Adrenal gland (tissue), 12 donors: ENCODE data around the gene NFIB. TPM values are rescaled to one million over a fixed set of nuclear protein-coding genes. Genes with fewer than 3 reads are reported as not detected.
A peak's percentile ranks its signal among the peaks of the same experiment; 100 is the strongest.

Experiments used
- DNase-seq, 7 donors: peaks; one replicate each; pipeline ENCODE4 v3.0.0-alpha.2; 2019 to 2020
- H3K27ac ChIP-seq, 5 donors: fragments of 200-600 bp; sonication (generic) in 4 of 5; 1 replicate in 3 of 5; 2 replicates in 2 of 5; pipeline versions ENCODE4 v1.5.1 to v1.8.0; 2016 to 2020; ENCODE audit warnings: mild to moderate bottlenecking in 1 of 5
- H3K27me3 ChIP-seq: fragments of 200-600 bp; 2 replicates; pipeline ENCODE4 v1.8.0; 2021
- H3K36me3 ChIP-seq, 2 donors: fragments of 200-600 bp; replicated peaks in 1 of 2; 1 replicate in 1 of 2; 2 replicates in 1 of 2; pipeline versions ENCODE4 v1.5.1 to v1.8.0; 2018 to 2022
- H3K4me1 ChIP-seq, 2 donors: fragments of 200-600 bp; replicated peaks in 1 of 2; 1 replicate in 1 of 2; 2 replicates in 1 of 2; pipeline versions ENCODE4 v1.5.1 to v1.8.0; 2018 to 2021
- H3K4me3 ChIP-seq, 4 donors: fragments of 200-600 bp; sonication (generic) in 3 of 4; one replicate each; pipeline ENCODE4 v1.5.1; 2016 to 2018
- H3K9me3 ChIP-seq, 3 donors: fragments of 200-600 bp; sonication (generic) in 1 of 3; replicated peaks in 1 of 3; 1 replicate in 2 of 3; 2 replicates in 1 of 3; pipeline versions ENCODE4 v1.5.1 to v1.8.0; 2016 to 2021
- POLR2A ChIP-seq, 2 donors: fragments of 450-650 bp; IDR thresholded peaks; one replicate each; pipeline ENCODE4 v1.6.1; 2017; ENCODE audit warnings: antibody characterized with exemption in 2 of 2, mild to moderate bottlenecking in 2 of 2, moderate library complexity in 1 of 2
- WGBS, 4 donors: extraction: QIAGEN DNeasy Blood & Tissue Kit in 2 of 4; methylation state at CpG; one replicate each; pipeline versions ENCODE4 v1.1.5 to v1.1.7; 2013 to 2017; 5-methylcytosine and 5-hydroxymethylcytosine counted together
- intact Hi-C, 2 donors: fragments of 100-400 bp; cut with DNase I; formaldehyde crosslinking; loops; one replicate each; pipeline versions ENCODE4 v1.14.1 to v1.15.0; 2022 to 2023
- polyA plus RNA-seq, 3 donors: library from polyadenylated mRNA; stranded (reverse); fragments of 200-250 nt in 2 of 3; fragments of 350-450 nt in 1 of 3; fragmentation: Illumina TruSeq in 1 of 3; extraction: RNeasy Lipid Tissue Mini Kit (QIAGEN cat#74804) in 1 of 3; gene quantifications; one replicate each; pipeline ENCODE4 v1.2.3, GENCODE V29; 2013 to 2014
- total RNA-seq, 9 donors: library from RNA; depleted of rRNA in 4 of 9; stranded (reverse); fragments of >200 nt in 4 of 9; fragments of 120-200 nt in 1 of 9; fragmentation: NEBNext Ultra II Directional in 1 of 9; extraction: Animal tissue kit (Norgen Biotek cat#: 25700) in 1 of 9; gene quantifications; one replicate each; pipeline versions ENCODE4 v1.1.0 to v1.2.4, GENCODE V29; 2013 to 2023
- TF ChIP-seq, protein P1 (sequence below), 6 experiments: fragments of 450-650 bp in 4 of 6; fragments of 200-600 bp in 2 of 6; sonication (generic) in 1 of 6; IDR thresholded peaks; 1 replicate in 5 of 6; 2 replicates in 1 of 6; pipeline versions ENCODE4 v1.5.1 to v1.8.0; 2016 to 2021; ENCODE audit warnings: antibody characterized with exemption in 6 of 6, mild to moderate bottlenecking in 2 of 6, moderate library complexity in 1 of 6
- donor health status: healthy with polysubstance abuse.
- donor health status: Bipolar disorder and iron deficiency.
- donor health status: DM: yes; HTN: yes; CAD: no.
- donor health status: DM: no; HTN: no; CAD: no.
- donor health status: DM: no; HTN: no; CAD: no.
- donor health status: DM: yes; HTN: yes; CAD: no.

Gene NFIB
- total and polyA plus RNA-seq, 12 donors, result 10.9 to 84.1 (median 43.0) TPM

DNA sequence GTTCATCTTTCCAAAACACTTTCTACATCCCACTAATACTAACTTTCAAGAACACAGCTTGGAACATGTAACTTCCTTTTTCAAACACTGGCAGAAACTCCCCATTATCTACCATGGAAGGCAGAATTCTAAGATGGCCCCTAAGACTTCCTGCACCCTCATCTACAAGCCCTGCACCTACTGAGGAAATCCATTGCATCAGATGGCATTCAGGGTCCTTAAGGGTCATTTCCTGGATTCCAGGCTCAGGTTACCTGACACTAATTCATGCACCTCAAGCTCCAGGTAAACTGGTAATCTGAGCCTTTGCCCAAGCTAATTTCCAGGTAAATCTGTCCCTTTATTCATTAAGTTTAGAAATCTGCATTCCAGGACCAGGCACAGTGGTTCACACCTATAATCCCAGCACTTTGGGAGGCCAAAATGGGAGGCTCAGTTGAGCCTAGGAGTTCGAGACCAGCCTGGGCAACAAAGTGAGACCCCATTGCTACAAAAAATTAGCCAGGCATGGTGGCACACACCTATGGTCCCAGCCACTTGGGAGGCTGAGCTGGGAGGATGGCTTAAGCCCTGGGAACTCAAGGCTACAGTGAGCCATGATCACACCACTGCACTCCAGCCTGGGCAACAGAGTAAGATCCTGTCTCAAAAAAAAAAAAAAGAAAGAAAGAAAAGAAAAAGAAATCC is 91.6 kb downstream of the NFIB start:
- intact Hi-C loops, result no loop called here
- H3K36me3 ChIP-seq, result no peaks in the 10 kb centered on the region
- H3K9me3 ChIP-seq, result no peaks in the 10 kb centered on the region
- DNase-seq, result no peak
- 82 to 95% (median 93%) methylated on average over 1 of the region's 1 CpG; no CpG with 5 or more reads in 1 of the 4 donors for WGBS, 4 donors
- peaks cover 22% of the 10 kb centered on the region in 2 donors for H3K4me1 ChIP-seq
- H3K4me3 ChIP-seq, result no peak overlapping the region
- H3K27me3 ChIP-seq, result no peaks in the 10 kb centered on the region
- TF ChIP-seq, protein P1, sequence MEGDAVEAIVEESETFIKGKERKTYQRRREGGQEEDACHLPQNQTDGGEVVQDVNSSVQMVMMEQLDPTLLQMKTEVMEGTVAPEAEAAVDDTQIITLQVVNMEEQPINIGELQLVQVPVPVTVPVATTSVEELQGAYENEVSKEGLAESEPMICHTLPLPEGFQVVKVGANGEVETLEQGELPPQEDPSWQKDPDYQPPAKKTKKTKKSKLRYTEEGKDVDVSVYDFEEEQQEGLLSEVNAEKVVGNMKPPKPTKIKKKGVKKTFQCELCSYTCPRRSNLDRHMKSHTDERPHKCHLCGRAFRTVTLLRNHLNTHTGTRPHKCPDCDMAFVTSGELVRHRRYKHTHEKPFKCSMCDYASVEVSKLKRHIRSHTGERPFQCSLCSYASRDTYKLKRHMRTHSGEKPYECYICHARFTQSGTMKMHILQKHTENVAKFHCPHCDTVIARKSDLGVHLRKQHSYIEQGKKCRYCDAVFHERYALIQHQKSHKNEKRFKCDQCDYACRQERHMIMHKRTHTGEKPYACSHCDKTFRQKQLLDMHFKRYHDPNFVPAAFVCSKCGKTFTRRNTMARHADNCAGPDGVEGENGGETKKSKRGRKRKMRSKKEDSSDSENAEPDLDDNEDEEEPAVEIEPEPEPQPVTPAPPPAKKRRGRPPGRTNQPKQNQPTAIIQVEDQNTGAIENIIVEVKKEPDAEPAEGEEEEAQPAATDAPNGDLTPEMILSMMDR (IDR thresholded peaks at IDR 0.05), result no peak
- no peak for TF ChIP-seq POLR2A (IDR thresholded peaks at IDR 0.05)
- peak overlapping the region in 3 of 5 donors; percentile 23 to 65 (median 51) for H3K27ac ChIP-seq

DNA sequence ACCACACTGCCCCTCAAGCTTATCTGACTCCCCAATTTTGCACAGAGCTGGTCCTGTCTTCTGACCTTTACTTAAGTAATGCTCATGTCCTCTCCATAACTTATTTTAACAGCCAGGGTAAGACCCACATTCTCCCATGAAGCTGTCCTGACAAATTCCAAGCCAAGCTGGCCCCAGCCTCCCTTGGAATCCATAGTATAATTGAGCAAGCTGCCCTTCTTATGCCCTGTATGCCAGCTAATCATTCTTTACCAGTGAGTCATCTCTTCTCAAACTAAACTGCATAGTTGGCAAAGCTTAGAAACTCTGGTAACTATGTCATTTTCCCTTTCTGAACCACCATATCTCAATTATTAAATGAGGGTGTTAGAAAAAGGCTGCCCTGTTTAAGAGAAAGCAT is 92.4 kb downstream of the NFIB start:
- DNase-seq, result peak in 1 of 7 donors; percentile 39
- peaks cover 20 to 22% of the 10 kb centered on the region in 2 donors for H3K4me1 ChIP-seq
- no peaks in the 10 kb centered on the region for H3K36me3 ChIP-seq
- peak overlapping the region in 3 of 5 donors; percentile 23 to 65 (median 51) for H3K27ac ChIP-seq
- no peaks in the 10 kb centered on the region for H3K27me3 ChIP-seq
- no peak overlapping the region for H3K4me3 ChIP-seq
- intact Hi-C loops, result no loop called here
- no peaks in the 10 kb centered on the region for H3K9me3 ChIP-seq
- TF ChIP-seq POLR2A (IDR thresholded peaks at IDR 0.05), result no peak
- TF ChIP-seq, protein P1 (IDR thresholded peaks at IDR 0.05), result no peak

DNA sequence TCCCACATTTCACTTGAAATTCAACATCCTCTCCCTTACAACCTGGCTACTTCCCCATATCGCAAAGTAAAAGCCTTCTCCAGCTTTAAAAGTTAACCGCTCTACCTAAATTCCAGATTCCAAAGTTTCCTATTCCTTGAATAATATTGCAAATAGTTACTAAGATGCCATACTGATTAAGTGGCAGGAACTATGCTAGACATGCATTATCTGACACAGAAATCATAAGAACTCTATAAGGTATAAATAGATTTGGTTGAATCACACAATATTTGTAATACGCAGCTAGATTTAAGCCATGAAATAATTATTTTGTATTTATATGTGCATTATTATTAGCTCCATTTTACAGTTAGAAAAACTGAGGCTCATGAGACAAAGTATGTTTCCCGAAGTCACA is 92.8 kb downstream of the NFIB start:
- intact Hi-C loops, result no loop called here
- no peak overlapping the region for H3K4me3 ChIP-seq
- no peaks in the 10 kb centered on the region for H3K27me3 ChIP-seq
- WGBS, 4 donors, result 94 to 99% (median 96%) methylated on average over 4 of the region's 4 CpGs
- H3K36me3 ChIP-seq, result no peaks in the 10 kb centered on the region
- TF ChIP-seq, protein P1 (IDR thresholded peaks at IDR 0.05), result no peak
- no peak for TF ChIP-seq POLR2A (IDR thresholded peaks at IDR 0.05)
- peak overlapping the region in 1 of 5 donors; percentile 65 for H3K27ac ChIP-seq
- peaks cover 20 to 22% of the 10 kb centered on the region in 2 donors for H3K4me1 ChIP-seq
- H3K9me3 ChIP-seq, result no peaks in the 10 kb centered on the region
- DNase-seq, result no peak

DNA sequence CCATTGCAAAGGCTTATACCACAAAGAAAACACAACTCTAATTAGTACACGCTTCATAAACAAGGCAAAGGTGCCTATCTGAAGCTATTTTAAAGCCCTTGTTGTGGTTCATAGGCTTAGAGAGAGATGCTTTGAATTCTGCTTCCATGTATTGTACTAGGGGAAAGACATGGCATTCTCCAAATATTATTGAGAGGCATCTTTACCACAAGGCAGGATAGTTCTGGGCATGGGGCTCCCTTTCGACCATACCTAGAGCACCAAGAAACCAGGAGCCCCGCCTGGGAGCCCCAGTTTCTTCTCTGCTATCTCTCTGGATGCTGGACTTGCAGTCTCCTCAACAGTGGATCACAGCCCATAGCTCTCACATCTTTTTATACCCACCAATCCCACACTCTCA is 93.7 kb downstream of the NFIB start:
- Histone ChIP-seq H3K27ac (no peak overlapping the region), H3K4me3 (no peak overlapping the region), H3K36me3 (no peaks in the 10 kb centered on the region), H3K27me3 (no peaks in the 10 kb centered on the region), H3K9me3 (no peaks in the 10 kb centered on the region), H3K4me1 (peaks cover 22 to 28% of the 10 kb centered on the region in 2 donors)
- no peak for DNase-seq
- WGBS, 4 donors, result 84 to 94% (median 92%) methylated on average over 3 of the region's 3 CpGs
- intact Hi-C loops, result no loop called here
- TF ChIP-seq, protein P1 (IDR thresholded peaks at IDR 0.05), result no peak
- no peak for TF ChIP-seq POLR2A (IDR thresholded peaks at IDR 0.05)
